Measurements from ENCODE around the gene CXXC5.

CXXC5 gene

GRCh38 chr5:139638736-139639618, 9.2 kb upstream of the CXXC5 start:
- no peak for DNase-seq (ENCODE audit: low read depth)

GRCh38 chr5:139639619-139640380, 8.3 kb upstream of the CXXC5 start:
- no peak for DNase-seq (ENCODE audit: low read depth)

DNA sequence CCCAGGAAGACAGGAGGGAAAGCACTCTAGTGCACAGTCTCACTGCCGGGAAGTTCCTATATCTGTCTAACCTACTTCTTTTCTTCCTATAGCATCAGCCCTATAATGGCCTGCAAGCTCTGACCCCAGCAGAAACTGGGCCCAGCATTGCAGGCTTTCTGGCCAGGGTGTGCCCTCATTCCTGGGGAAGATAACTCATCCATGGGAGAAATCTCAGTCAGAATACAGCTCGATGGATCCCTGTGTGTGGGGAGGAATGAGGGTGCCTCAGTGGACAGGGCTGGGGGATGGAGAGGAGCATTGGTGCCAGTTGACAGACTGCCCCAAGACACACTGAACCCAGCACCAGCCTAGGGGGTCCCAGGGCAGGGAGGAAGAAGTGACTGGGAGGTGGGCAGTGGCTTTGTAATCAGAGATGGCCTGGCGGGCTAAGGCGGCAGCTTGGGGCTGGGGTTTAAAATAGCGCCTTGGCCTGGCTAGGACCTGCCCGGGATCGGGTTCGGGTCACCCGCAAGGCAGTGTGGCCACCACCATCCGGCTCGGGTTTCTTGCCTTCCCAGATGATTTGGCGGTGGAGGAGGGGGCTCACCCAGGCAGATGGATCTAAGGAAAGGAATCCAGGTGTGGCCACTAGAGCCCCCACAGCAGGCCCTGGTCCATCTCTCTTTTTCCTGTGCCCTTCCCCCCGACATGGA, 7.6 kb upstream of the CXXC5 start:
- DNase-seq (ENCODE audit: low read depth), result no peak

GRCh38 chr5:139641116-139642080, 6.8 kb upstream of the CXXC5 start:
- DNase-seq (ENCODE audit: low read depth), result no peak

DNA sequence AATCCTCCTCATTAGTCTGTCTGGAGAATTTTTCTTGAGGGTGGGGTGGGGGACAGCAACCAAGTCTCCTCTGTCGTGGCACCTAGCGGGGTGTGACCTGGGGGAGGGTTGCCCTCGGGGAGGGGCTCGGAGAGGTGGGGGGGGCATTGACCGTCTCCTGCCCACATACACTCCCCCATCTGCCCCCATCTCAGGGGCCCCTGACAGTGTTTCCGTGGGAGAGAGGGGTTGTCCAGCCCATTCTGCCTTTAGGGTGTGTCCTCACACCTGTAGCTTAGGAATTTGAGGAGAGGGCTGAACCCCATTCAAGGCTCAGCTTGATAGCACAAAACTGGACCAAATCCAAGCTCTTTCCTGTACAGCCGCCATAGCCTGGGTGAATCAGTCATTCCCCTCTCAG, 5.9 kb upstream of the CXXC5 start:
- no peak for DNase-seq (ENCODE audit: low read depth)

DNA sequence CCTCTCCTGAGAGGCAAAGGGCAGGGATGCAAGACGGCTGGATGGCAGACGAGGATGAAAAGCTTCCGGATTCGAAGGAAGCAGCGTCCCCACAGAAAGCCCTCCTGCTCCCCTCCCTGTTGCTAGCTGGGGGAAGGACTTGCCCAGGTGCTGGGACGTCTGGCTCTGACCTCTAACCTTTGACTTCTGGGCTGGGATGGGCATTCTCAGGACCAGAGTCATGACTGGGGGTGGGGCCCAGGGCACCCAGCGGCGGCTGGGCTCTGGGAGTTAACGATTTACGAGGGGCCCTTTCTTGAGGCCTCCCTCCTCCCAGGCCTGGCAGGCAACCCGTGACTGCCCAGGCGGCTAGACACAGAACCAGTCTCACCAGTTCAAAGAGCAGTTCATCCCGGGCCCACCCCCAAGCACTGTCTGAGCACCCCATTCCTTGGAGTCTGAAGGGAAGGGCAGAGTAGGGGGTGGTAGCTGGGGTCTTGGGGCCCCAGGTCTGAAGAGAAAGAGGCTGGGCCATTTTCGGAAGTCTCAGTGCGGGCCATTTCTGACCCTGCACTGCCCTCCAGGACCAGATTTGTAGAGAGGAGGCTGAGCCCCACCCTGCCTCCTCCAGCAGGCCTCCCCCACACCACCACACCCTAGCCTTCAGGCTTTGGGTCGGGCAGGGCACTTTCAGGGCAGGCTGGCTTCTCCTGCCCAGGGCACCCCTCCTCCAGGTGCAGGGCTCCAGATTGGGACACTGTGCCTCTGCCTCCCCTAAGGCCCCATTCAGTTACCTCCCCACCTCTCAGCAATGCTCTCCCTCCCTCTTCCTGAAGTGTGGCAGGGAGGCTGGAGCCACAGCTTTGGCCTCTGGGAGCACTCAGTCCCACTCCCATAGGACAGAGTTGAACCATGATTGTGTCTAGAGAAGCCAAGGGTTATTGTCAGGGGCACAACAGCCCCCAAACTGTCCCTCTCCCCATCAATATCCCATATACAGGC, 5.0 kb upstream of the CXXC5 start:
- DNase-seq (ENCODE audit: low read depth), result no peak

DNA sequence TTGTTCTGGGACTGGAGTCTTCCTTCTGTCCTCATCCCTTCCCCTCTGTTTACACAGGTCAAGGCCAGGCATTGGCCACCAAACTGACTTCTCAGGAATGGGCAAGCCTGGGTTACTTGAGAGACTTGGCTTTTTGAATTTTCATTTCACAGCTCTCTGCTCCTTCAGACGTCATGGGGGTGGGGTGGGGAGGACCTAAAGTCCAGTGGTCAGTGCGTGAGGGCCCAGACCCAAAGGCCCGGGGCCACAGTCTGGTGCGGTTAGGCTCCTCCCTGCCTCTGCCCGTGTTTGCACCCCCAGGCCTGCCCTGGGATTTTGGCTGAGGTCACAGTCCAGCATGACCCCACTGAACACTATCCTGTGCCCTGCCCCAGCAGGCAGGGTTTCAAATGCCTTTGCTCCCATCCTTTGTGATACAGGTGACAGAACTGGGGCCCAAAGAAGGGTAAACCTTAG, 4.1 kb upstream of the CXXC5 start:
- no peak for DNase-seq (ENCODE audit: low read depth)

DNA sequence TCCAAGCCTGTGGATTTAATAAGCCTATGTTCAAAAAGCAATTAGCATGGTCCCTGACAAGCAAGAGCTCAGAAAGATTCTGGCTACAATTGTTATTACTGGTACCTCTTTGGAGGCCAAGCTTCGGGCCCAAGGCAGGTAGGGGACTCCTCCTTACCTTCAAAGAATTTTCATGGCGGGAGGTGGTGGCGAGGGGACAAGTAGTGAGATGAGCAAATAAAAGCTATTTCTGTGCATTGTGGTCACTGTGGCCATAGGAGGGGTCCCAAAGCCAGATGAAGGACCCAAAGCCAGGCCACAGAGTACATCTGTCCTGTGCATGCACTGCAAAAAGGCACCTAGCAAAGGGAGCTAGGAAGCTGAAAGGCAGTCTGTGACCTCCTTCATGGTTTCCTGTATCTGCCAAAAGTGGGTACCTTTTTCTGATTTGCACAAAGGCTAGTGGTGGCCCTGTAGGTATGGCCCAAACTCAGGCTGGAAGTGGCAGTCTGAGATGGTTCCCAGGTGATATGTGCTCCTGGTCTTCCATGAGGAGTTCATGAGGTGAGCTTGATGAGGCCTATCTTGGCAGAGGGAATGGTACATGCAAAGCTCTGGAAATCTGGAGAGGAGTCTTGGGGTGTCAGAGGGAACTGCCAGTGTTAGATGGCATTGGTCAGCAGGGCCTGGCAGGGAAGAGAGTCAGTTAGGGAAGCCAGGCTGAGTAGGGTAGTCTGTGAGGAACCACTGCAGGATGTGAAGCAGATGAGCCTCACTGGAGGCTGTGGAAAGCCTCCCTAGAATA, 3.3 kb upstream of the CXXC5 start:
- DNase-seq (ENCODE audit: low read depth), result no peak

DNA sequence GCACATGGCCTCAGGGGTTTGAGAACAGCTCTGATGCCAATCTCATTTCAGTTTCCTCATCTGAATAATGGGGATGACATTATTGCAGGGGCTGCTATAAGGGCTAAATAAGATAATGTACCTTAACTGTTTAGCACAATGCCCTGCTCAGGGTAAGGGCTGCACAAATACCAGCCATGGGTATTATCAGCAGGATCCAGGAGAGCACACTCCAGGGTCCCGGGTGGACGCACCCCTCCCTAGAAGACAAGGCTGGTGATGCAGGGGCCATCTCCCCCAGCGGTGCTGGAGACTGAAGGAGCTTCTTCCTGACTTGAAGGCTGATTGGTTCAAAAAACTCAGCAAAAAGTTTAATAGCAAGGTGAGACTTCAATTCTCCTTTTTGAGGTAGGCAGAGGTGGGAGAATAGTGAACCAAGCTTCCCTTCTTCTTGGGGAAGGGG, 2.7 kb upstream of the CXXC5 start:
- no peak for DNase-seq (ENCODE audit: low read depth)

DNA sequence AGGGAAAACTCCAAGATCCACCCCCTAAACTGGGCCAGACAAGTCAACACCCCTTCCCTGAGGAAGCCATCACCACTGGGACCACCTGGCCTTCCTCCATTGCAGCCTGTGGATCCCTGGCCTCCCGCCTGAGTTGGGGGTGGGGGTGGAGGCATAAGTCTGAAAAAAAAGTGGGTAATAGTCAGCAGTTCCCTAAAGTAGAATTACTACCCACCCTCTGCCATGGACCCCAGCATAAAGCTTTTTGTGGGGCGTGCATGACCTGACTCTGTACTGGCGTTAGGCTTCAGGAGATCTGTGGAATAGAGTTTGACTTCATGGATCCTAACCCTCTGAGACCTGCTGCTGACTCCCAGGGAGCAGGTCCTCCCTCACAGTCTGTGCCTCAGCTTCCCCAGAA, 2.0 kb upstream of the CXXC5 start:
- DNase-seq (ENCODE audit: low read depth), result no peak

GRCh38 chr5:139646912-139647505, 1.1 kb upstream of the CXXC5 start:
- DNase-seq (ENCODE audit: low read depth), result no peak

GRCh38 chr5:139647506-139648204, 494 bp upstream of the CXXC5 start:
- DNase-seq (ENCODE audit: low read depth), result no peak

DNA sequence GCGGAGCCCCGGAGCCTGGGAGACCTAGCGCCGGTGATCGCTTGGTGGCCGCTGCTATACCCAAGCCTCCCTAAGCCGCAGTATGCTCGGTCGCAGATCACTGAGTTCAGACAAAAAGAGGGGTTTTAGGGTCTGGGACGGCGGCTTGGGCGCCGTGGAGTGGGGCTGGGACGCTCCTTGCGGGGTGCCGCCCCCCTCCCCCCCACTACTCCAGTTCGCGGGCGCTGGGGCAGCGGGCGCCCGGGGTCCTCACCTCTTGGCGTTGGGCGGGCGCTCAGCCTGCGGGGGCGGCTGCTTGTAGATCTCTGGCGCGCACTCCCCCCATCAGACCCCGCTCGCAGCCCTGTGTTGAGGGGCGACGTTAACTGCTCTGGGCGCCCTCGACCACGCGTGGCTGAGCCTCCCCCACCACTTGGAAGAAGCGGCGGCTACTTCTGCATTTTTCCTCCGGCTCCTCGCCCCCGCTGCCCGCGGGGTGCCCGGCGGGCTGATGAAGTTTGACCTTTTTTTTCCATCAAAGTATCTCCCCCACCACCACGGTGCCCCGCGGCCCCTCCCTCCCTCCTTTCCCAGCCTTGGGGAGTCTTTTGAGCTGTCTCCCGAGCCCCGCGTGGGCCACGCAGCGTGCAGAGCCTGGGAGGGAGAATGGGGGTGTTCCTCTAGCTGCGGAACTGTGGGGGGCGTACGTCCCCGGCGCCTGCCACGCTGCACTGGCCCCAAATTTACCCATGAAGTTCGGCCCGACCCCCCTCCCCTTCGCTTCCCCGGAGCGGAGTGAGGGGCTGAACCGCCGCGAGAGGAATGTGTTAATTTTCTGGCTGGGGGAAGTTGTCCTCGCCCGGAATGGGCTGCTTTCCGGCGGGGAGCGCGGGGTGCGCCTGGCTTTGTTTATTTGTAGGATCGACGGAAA, 1.2 kb downstream of the CXXC5 start:
- no peak for DNase-seq (ENCODE audit: low read depth)

DNA sequence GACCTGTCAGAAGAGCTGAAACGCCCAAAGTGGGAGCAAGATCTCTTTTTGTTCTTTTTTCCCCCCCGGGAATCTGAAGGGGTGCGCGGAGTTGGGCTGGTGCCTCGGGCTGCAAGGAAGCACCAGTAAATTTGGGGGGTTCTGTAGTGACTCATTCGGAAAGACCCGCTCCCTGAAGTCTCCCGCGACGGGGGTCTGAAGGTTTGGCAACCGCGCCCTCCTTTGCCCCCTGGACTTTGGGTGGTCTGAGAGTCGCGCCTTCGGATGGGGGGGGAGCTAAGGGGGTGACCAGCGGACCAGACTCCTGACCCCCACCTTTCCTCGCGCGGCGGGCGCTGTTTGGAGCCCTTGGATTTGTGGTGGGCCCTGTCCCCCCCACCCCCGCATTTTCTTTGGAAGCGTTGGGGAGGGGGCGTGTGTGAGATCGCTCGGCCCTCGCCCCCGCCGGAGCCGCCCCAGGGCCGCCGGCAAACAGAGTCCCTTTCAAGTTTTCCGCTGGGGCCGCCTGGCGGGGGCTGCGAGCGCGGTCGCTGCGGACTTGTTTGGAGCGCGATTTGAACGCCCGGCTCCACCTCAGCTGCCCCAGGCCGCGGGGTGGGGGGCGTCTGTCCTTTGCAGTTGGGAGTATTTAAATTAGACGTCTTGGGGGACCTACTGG, 2.0 kb downstream of the CXXC5 start:
- no peak for DNase-seq (ENCODE audit: low read depth)

DNA sequence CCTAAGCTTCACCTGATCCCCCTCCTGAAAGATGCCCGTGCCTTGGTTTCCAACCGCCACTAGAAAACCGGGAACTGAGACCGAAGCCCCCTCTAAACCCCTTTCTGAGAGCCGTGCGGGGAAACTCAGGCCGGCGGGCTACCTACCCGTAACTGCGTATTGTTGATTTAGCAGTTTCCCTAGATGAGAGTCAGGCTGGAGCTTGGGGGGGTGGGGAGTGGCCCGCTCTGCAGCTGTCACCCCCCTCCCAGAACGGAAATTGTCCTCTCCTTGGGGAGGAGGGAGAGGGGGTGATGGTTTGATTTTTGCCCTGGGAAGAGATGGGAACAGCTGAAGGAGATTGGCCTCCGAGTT, 2.5 kb downstream of the CXXC5 start:
- no peak for DNase-seq (ENCODE audit: low read depth)

DNA sequence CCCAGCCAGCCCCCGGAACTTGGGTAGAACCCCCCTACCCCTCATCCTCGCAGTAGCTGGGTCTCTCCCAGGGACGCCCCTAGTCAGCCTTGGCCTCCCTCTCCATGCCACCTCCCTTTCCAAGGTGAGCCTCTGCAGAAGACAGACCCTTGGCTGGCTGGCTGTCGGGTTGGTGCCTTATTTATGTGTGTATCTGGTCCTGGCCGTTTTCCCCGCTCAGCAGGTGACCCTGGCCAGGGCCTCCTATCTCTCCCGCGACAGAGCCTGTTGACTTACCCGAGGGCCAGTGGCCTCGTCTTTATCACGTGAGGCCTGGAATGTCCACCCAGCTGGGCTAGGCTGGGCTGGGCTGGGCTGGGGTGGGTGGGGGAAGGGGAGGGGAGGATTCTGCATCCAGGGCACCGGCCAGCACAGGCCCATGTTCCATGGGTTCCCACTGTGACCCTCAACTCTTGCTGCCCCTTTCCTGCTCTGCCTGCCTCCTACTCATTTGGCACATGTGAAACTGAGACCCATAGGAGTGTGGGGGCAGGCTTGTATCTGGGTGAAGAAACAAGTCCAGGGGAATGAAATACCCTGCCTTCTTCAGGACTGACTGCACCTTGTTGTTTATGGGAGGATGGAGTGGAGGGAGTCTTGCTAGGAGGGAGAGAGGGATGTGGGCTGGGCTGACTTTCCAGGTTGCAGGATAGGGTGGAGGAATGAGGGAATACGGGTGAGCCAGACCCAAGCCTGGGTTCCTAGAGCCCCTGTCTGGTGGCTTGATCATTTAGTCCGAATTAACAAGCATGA, 3.1 kb downstream of the CXXC5 start:
- DNase-seq (ENCODE audit: low read depth), result no peak
